Dendritic cell treated with granulocyte-macrophage colony-stimulating factor and Interleukin-4, amounts not matched to agents 40 ng/mL and 50 ng/mL, for 4 days (primary cell): Measurements from ENCODE around the gene ARHGAP9.

ENCODE experiments used
- H3K27ac Mint-ChIP-seq: one replicate; pipeline ENCODE4 v1.8.0; 2022; ENCODE audit warnings: mild to moderate bottlenecking, mixed read lengths
- H3K27me3 Mint-ChIP-seq: one replicate; pipeline ENCODE4 v1.8.0; 2022; ENCODE audit warnings: mild to moderate bottlenecking, mixed read lengths
- H3K36me3 Mint-ChIP-seq: one replicate; pipeline ENCODE4 v1.8.0; 2022; ENCODE audit warnings: low read depth, mixed read lengths
- H3K4me1 Mint-ChIP-seq: one replicate; pipeline ENCODE4 v1.8.0; 2022; ENCODE audit warnings: low read depth, mixed read lengths
- H3K4me3 Mint-ChIP-seq: one replicate; pipeline ENCODE4 v1.8.0; 2022; ENCODE audit warnings: mild to moderate bottlenecking, moderate library complexity, mixed read lengths
- H3K9me3 Mint-ChIP-seq: one replicate; pipeline ENCODE4 v1.8.0; 2022; ENCODE audit warnings: mixed read lengths
- intact Hi-C: fragments of 100-400 bp; cut with micrococcal nuclease; formaldehyde crosslinking; loops from one replicate; pipeline ENCODE4 v1.15.0; 2022

Gene ARHGAP9

GRCh38 chr12:57479376-57480115, at the start of gene ARHGAP9:
Gene ARHGAP9 (minus strand): TSS chr12:57479866. CDS start chr12:57479406, 460 bp downstream.
- intact Hi-C loops, result no loop called here
- Mint-ChIP-seq H3K4me1 (peaks cover 74% of the 10 kb centered on the region), H3K27ac (peak within 1 kb of the TSS; percentile 97), H3K36me3 (peaks cover 33% of the 10 kb centered on the region), H3K4me3 (peak within 1 kb of the TSS; percentile 96), H3K9me3 (no peaks in the 10 kb centered on the region), H3K27me3 (no peaks in the 10 kb centered on the region)

DNA sequence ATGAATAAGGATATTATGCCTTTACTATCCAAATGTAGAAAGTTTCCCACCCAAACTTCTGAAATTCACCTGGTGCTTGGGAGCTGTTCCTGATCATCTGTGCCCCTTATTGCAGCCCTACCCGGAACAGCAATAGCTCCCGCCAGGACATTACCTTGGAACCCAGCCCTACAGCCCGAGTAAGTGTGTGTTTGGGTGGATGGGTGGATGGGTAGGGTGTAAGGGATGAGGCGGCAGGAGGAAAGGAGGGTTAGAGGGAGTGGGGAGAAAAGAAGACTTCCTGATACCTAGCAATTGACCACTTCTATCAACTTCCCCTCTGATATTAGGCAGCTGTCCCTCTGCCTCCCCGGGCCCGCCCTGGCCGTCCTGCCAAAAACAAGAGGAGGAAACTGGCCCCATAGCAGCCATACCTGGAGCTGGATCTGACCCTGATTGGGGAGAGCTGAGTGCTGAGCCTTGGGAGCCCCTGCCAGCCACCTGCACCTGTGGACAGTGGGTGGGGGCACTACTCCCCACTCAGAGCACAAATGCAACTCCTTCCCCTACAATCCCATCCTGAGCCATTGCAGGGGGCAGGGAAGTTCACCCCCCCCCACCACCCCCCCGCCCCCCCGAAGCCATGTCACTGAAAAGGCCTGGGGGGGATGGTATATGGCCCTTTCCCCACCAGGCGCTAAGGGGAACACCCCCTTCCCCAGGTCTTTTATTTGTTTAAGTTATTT, 49.3 kb upstream of the ARHGAP9 start:
- Mint-ChIP-seq H3K9me3 (no peaks in the 10 kb centered on the region), H3K4me1 (peaks cover 30% of the 10 kb centered on the region), H3K4me3 (no peak overlapping the region), H3K27ac (no peak overlapping the region), H3K27me3 (no peaks in the 10 kb centered on the region), H3K36me3 (peaks cover 100% of the 10 kb centered on the region)
- intact Hi-C loops, result no loop called here

- Mint-ChIP-seq H3K4me1 (peaks cover 38% of the 10 kb centered on the region), H3K4me3 (no peak overlapping the region), H3K27ac (no peak overlapping the region), H3K36me3 (peaks cover 97% of the 10 kb centered on the region), H3K9me3 (no peaks in the 10 kb centered on the region), H3K27me3 (no peaks in the 10 kb centered on the region)
- intact Hi-C loops, result no loop called here
Observed at GRCh38 chr12:57528176-57528575, 48.5 kb upstream of the ARHGAP9 start.

DNA sequence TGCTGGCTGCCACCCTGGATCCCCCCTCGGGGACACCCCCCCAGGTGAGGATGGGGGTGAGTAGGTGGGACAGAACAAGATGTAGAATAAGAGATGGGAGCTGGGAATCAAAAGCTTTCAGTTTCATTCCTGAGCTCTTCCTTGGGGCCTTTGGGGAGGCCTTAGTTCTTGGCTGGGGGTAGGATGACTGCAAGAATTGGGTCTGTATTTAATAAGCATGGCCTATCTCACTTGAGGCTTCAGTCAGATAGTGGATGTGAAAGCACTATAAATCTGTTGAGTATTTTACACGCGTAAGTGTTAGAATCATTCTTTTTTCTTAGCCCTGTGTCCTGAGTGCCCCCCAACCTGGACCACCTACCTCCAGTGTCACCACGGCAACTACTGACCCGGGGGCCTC, 47.5 kb upstream of the ARHGAP9 start:
- Mint-ChIP-seq H3K9me3 (no peaks in the 10 kb centered on the region), H3K4me3 (no peak overlapping the region), H3K27ac (no peak overlapping the region), H3K27me3 (no peaks in the 10 kb centered on the region), H3K4me1 (peaks cover 43% of the 10 kb centered on the region), H3K36me3 (peaks cover 91% of the 10 kb centered on the region)
- intact Hi-C loops, result no loop called here

GRCh38 chr12:57526477-57527126, 46.9 kb upstream of the ARHGAP9 start:
- intact Hi-C loops, result no loop called here
- no peak overlapping the region for H3K27ac Mint-ChIP-seq
- no peak overlapping the region for H3K4me3 Mint-ChIP-seq
- no peaks in the 10 kb centered on the region for H3K9me3 Mint-ChIP-seq
- peaks cover 85% of the 10 kb centered on the region for H3K36me3 Mint-ChIP-seq
- no peaks in the 10 kb centered on the region for H3K27me3 Mint-ChIP-seq
- H3K4me1 Mint-ChIP-seq, result peaks cover 49% of the 10 kb centered on the region

DNA sequence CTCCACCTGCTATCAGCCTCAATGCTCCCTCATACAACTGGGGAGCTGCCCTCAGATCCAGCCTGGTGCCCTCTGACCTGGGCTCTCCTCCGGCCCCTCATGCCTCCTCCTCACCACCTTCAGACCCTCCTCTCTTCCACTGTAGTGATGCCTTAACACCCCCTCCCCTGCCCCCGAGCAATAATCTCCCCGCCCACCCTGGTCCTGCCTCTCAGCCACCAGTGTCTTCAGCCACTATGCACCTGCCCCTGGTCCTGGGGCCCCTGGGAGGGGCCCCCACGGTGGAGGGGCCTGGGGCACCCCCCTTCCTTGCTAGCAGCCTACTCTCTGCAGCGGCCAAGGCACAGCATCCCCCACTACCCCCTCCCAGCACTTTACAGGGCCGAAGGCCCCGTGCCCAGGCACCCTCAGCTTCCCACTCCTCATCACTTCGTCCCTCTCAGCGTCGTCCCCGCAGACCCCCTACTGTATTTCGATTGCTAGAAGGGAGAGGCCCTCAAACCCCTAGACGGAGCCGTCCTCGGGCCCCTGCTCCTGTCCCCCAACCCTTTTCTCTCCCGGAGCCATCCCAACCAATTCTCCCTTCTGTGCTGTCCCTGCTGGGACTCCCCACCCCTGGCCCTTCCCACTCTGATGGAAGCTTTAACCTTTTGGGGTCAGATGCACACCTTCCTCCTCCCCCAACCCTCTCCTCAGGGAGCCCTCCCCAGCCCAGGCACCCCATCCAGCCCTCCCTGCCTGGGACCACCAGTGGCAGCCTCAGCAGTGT, 46.1 kb upstream of the ARHGAP9 start:
- no peaks in the 10 kb centered on the region for H3K9me3 Mint-ChIP-seq
- H3K4me3 Mint-ChIP-seq, result no peak overlapping the region
- intact Hi-C loops, result no loop called here
- H3K27me3 Mint-ChIP-seq, result no peaks in the 10 kb centered on the region
- H3K4me1 Mint-ChIP-seq, result peaks cover 57% of the 10 kb centered on the region
- peaks cover 77% of the 10 kb centered on the region for H3K36me3 Mint-ChIP-seq
- peak overlapping the region; percentile 49 for H3K27ac Mint-ChIP-seq

DNA sequence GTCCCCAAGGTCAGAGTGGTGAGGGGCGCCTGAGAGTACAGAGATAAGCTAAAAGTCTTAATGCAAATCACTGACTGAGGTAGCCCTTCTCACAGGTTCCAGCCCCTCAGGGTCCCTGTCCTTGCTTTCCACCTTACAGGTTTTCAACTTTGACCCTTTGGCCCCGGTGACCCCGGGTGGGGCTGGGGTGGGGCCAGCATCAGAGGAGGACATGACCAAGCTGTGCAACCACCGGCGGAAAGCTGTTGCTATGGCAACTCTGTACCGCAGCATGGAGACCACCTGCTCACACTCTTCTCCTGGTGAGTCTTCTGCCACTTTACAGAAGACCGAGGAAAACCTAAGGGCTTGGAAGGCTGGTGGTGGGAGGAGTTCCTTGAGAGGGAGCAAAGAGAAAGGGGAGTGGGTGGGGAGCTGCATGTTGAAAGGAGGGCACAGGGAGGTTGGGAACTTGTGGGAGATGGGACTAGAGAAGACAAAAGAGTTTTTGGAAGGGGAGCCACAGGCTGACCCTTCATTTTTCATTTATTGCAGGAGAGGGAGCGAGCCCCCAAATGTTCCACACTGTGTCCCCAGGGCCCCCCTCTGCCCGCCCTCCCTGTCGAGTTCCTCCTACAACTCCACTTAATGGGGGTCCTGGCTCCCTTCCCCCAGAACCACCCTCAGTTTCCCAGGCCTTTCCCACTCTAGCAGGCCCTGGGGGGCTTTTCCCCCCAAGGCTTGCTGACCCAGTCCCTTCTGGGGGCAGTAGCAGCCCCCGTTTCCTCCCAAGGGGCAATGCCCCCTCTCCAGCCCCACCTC, 45.3 kb upstream of the ARHGAP9 start:
- H3K36me3 Mint-ChIP-seq, result peaks cover 73% of the 10 kb centered on the region
- no peaks in the 10 kb centered on the region for H3K9me3 Mint-ChIP-seq
- H3K4me1 Mint-ChIP-seq, result peaks cover 58% of the 10 kb centered on the region
- no peaks in the 10 kb centered on the region for H3K27me3 Mint-ChIP-seq
- peak overlapping the region; percentile 49 for H3K27ac Mint-ChIP-seq
- no peak overlapping the region for H3K4me3 Mint-ChIP-seq
- intact Hi-C loops, result no loop called here

DNA sequence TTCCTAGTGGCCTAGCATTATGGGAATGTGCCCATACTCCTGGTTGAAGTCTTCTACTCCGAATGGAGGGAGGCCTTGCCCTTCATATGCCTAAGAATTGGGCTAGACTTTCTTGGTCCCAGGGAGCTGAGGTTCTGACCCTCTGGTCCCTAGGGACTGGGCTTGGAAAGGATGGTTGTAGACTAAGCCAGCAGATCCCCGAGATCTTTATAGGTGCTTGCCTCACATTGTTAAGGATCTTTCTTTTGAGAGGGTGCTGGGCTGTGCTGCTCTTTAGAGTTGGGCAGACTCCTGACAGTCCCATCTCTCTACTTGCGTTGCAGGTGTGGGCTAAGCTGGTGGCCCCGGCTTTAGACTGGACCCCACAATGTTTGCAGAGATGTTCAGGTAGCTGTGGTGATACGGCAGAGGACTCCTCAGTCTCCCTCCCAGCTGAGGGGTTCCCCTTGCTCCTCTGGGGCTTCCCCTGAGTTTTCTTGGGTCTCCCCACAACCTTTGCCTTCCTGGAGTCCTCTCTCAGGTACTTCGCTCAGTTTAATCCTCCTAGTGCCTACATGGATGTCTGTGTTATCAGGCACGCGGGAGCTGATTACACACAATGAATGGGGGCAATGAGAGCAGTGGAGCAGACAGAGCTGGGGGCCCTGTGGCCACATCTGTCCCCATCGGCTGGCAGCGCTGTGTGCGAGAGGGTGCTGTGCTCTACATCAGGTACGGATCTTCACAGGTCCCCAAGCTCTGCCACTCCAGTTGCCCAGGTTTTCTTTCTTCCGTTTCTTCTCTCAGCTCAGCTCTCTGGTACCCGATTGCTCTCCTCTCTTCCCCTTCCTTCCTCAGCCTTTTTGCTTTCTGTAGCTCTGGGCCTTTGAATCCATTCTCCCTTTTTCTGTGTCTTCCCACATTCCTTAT, 44.3 kb upstream of the ARHGAP9 start:
- intact Hi-C loops, result loop anchor here (1.0 kb wide), 2 partner anchors 23 to 48 kb away; partner anchors contain the start of gene DCTN2
- Mint-ChIP-seq H3K27ac (peak overlapping the region; percentile 98), H3K27me3 (no peaks in the 10 kb centered on the region), H3K4me1 (peaks cover 65% of the 10 kb centered on the region), H3K4me3 (peak overlapping the region; percentile 95), H3K9me3 (no peaks in the 10 kb centered on the region), H3K36me3 (peaks cover 73% of the 10 kb centered on the region)

DNA sequence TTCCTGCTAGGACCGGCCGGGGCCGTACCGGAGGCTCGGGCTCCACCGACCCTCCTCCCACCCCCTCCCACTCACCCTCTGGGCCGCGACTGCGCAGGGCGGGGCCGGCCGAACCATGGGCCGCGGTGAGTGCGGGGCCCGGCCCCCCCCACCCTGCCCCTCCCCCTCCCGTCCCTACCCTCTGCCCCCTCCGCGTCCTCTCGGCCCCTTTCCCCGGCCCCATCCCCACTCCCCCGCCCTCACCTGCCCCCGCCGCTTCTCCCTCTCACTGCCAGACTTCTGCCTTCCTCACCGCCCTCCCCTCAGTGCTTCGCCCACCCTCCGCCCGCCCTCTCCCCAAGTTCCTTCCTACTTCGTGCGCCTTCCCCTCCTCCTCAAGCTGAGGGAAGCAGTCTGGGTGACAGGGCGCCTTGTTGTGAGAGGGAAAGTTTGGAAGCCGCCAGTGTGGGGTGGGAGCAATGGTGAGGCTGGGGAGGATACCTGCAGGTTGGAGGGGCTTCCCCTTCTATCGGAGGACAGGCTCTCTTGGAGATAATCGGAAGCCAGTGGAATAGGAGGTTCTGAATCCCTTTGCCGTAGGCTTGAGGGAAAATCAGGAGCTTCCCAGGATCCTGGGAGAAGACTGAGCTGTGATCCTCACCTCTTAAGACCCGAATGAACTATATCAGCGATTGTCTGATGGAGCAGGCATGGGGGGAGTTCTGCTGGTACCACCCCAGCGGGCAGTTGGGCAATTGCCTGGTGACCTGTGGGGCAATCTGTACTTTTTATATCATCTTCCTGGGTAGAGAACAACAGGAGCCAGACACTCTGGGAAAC, 43.4 kb upstream of the ARHGAP9 start:
- H3K36me3 Mint-ChIP-seq, result peaks cover 73% of the 10 kb centered on the region
- intact Hi-C loops, result loop anchor here (1.0 kb wide), 2 partner anchors 24 to 47 kb away; partner anchors contain the start of gene DCTN2
- peak overlapping the region; percentile 98 for H3K27ac Mint-ChIP-seq
- peak overlapping the region; percentile 95 for H3K4me3 Mint-ChIP-seq
- H3K4me1 Mint-ChIP-seq, result peaks cover 74% of the 10 kb centered on the region
- no peaks in the 10 kb centered on the region for H3K27me3 Mint-ChIP-seq
- H3K9me3 Mint-ChIP-seq, result no peaks in the 10 kb centered on the region

DNA sequence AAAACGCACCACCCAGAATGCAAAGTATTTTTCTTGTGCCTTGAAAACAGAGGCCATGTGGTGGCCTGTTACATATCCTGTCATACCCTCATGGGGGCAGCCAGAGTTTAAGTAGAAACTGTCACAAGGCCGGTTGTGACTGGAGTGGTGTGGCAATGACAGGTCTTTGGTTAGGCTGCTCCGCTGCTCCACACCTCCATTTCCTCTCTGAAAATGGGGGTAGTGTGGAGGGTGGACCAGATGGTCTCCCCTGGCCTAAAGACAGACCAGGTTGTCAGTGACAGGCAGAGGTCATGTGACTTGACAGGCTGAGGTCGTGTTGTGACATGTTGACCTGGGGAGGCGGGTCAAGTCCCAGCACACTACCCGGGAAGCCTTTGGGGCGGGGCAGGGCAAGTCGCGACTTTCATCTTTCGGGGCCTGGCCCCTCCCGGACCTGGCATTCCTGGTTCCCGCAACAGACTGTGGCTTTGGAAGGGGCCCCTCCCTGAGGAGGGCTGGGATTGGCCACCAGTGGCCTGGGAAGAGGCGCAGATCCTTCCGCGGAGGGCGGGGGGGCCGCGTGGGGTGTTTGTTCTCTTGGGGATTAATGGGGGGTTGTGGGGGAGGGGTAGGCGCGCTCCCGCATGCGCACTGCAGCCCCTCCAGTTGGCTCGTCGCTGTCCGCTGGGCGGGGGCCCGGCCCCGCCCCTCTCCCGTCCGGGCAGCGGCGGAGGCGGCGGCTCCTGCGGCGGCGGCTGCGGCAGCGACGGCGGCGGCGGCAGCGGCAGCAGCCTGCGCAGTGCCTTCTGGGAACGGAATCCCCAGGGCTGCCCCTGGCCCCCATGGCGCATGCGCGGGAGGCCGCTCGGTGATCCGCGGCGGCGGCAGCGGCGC, 42.6 kb upstream of the ARHGAP9 start, which contains the start of gene MBD6:
Gene MBD6, plus strand, starts transcription at position 814 of the 876 bp plus-strand sequence. CDS start 1,480 bp downstream, outside the sequence.
- intact Hi-C loops, result no loop called here
- H3K27me3 Mint-ChIP-seq, result no peaks in the 10 kb centered on the region
- H3K4me1 Mint-ChIP-seq, result peaks cover 79% of the 10 kb centered on the region
- peak within 1 kb of the TSS; percentile 98 for H3K27ac Mint-ChIP-seq
- peaks cover 73% of the 10 kb centered on the region for H3K36me3 Mint-ChIP-seq
- peak within 1 kb of the TSS; percentile 95 for H3K4me3 Mint-ChIP-seq
- H3K9me3 Mint-ChIP-seq, result no peaks in the 10 kb centered on the region

DNA sequence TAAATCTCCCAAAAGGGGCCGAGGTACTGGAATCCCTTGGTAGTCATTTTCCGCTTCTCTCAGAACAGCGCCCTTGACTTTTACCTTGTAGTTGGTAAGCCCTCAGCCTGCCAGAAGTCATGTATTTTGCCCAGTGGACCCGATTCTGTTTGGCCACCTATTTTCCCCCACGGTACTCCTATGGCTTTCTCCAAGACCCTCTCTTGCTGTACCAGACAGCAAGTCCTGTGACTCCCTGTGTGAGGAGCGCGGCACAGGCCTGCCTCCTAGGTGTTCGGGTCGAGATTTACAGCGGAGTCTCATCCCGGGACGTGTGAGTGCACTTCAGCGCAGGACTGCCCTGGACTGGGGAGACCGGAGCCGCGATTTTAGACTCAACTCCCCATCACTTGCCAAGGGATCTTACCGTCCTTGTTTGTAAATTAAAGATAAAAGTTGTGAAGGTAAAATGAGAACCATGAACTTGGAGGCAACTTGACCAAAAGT, 41.9 kb upstream of the ARHGAP9 start:
- peaks cover 81% of the 10 kb centered on the region for H3K4me1 Mint-ChIP-seq
- H3K4me3 Mint-ChIP-seq, result peak overlapping the region; percentile 95
- peak overlapping the region; percentile 98 for H3K27ac Mint-ChIP-seq
- H3K9me3 Mint-ChIP-seq, result no peaks in the 10 kb centered on the region
- no peaks in the 10 kb centered on the region for H3K27me3 Mint-ChIP-seq
- H3K36me3 Mint-ChIP-seq, result peaks cover 73% of the 10 kb centered on the region
- intact Hi-C loops, result no loop called here
